ENCODE data around the gene NAT9.

- TF ChIP-seq, protein P1, sequence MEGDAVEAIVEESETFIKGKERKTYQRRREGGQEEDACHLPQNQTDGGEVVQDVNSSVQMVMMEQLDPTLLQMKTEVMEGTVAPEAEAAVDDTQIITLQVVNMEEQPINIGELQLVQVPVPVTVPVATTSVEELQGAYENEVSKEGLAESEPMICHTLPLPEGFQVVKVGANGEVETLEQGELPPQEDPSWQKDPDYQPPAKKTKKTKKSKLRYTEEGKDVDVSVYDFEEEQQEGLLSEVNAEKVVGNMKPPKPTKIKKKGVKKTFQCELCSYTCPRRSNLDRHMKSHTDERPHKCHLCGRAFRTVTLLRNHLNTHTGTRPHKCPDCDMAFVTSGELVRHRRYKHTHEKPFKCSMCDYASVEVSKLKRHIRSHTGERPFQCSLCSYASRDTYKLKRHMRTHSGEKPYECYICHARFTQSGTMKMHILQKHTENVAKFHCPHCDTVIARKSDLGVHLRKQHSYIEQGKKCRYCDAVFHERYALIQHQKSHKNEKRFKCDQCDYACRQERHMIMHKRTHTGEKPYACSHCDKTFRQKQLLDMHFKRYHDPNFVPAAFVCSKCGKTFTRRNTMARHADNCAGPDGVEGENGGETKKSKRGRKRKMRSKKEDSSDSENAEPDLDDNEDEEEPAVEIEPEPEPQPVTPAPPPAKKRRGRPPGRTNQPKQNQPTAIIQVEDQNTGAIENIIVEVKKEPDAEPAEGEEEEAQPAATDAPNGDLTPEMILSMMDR (IDR thresholded peaks at IDR 0.05) = no peak
- TF ChIP-seq POLR2A (IDR thresholded peaks at IDR 0.05) = peak; percentile 92
Measured at GRCh38 chr17:74750327-74751069, 25.6 kb downstream of the NAT9 start.

Measured in right lobe of liver (tissue), 4 donors.